ENCODE results near the gene CUX1.
A peak's percentile ranks its signal among the peaks of the same experiment; 100 is the strongest.

Gene CUX1

DNA sequence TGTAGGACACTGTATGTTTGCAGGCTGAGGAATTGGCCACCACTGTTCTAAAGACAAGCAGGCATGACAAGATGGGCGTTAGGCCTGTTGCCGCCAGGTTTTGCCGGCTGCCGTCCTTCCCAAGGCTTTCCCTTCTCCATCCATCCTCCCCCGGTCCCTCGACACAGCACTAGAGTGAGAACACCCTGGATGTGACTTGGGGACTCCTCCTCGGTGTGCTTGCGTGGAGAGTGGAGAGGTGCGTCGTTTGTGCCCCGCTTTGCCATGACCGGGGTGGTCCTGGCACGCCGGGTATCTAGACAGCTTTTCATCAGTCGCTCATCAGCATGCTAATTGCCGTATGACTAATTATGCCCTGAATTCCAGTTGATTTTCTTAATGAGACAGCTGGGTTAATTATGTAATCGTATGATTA is 262.6 kb downstream of the CUX1 start:
- ATAC-seq (ENCODE audit: low read depth) (no peak), DNase-seq (ENCODE audit: low spot score) (no peak)
- no peaks in the 10 kb centered on the region for H3K4me1 ChIP-seq (ENCODE audit: insufficient read depth, poor library complexity, severe bottlenecking)
- TF ChIP-seq, protein P1, sequence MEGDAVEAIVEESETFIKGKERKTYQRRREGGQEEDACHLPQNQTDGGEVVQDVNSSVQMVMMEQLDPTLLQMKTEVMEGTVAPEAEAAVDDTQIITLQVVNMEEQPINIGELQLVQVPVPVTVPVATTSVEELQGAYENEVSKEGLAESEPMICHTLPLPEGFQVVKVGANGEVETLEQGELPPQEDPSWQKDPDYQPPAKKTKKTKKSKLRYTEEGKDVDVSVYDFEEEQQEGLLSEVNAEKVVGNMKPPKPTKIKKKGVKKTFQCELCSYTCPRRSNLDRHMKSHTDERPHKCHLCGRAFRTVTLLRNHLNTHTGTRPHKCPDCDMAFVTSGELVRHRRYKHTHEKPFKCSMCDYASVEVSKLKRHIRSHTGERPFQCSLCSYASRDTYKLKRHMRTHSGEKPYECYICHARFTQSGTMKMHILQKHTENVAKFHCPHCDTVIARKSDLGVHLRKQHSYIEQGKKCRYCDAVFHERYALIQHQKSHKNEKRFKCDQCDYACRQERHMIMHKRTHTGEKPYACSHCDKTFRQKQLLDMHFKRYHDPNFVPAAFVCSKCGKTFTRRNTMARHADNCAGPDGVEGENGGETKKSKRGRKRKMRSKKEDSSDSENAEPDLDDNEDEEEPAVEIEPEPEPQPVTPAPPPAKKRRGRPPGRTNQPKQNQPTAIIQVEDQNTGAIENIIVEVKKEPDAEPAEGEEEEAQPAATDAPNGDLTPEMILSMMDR (IDR thresholded peaks at IDR 0.05; ENCODE audit: poor library complexity, severe bottlenecking): no peak
- no peaks in the 10 kb centered on the region for H3K27me3 ChIP-seq (ENCODE audit: insufficient read depth, poor library complexity, severe bottlenecking)
- H3K36me3 ChIP-seq (ENCODE audit: low read depth): 0 out of 2 replicates have a peak, but pooled peaks cover 6% of the 10 kb centered on the region
- H3K27ac ChIP-seq (ENCODE audit: poor library complexity, severe bottlenecking): no peak overlapping the region
- peaks cover 5% of the 10 kb centered on the region for H3K9me3 ChIP-seq (ENCODE audit: severe bottlenecking)
- no peak overlapping the region for H3K4me3 ChIP-seq (ENCODE audit: severe bottlenecking)

DNA sequence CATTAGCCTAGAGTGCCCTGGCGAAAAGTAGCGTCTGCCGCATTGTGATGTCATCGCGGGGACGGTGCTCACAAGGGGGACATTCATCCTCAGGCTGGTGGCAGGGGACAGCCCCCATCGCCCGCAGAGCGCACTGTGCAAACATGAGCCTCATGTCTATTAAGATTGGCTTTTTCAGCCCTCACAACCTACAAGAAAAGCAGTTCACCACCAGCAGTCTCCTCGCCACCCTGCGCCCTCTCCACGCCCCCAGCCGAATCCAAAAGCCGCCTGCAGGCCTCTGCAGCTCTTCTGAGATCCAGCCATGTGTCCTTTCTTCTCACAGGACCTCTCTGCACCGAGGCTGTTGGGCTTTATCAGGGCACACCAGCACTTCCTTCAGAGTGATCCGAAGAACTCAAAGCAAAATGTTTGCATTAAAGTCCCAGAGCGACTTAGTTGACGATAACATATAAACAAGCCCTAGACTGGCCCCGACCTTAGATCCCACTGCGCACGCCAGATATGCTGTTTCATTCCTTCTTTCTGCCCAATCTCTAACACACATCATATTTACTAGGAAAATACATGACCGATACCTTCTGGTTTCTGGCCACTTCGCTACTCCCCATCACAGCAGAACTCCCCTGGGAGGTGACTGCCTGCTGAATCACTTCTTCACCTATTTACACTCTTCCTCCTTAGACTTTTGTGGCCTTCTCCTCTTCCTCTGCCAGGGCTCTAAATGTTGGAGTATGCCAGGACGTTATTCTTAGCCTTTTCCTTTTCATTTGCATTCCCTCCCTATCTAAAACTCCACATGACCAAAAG is 263.2 kb downstream of the CUX1 start:
- H3K27ac ChIP-seq (ENCODE audit: poor library complexity, severe bottlenecking): no peak overlapping the region
- DNase-seq (ENCODE audit: low spot score) (no peak), ATAC-seq (ENCODE audit: low read depth) (no peak)
- TF ChIP-seq, protein P1 (IDR thresholded peaks at IDR 0.05; ENCODE audit: poor library complexity, severe bottlenecking): no peak
- peaks cover 5% of the 10 kb centered on the region for H3K9me3 ChIP-seq (ENCODE audit: severe bottlenecking)
- no peaks in the 10 kb centered on the region for H3K4me1 ChIP-seq (ENCODE audit: insufficient read depth, poor library complexity, severe bottlenecking)
- H3K36me3 ChIP-seq (ENCODE audit: low read depth): 0 out of 2 replicates have a peak, but pooled peaks cover 6% of the 10 kb centered on the region
- no peak overlapping the region for H3K4me3 ChIP-seq (ENCODE audit: severe bottlenecking)
- no peaks in the 10 kb centered on the region for H3K27me3 ChIP-seq (ENCODE audit: insufficient read depth, poor library complexity, severe bottlenecking)

DNA sequence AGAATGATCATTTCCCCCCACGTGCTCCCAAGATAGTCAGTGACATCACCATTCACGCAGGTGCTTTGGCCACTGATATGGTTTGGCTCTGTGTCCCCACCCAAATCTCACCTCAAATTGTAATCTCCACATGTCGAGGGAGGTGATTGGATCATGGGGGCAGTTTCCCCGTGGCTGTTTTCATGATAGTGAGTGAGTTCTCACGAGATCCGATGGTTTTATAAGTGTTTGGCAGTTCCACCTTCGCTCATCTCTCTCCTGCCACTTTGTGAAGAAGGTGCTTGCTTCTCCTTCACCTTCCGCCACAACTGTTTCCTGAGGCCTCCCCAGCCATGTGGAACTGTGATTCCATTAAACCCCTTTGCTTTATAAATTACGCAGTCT is 263.8 kb downstream of the CUX1 start:
- H3K27ac ChIP-seq (ENCODE audit: poor library complexity, severe bottlenecking): no peak overlapping the region
- H3K36me3 ChIP-seq (ENCODE audit: low read depth): 0 out of 2 replicates have a peak, but pooled peaks cover 6% of the 10 kb centered on the region
- TF ChIP-seq, protein P1 (IDR thresholded peaks at IDR 0.05; ENCODE audit: poor library complexity, severe bottlenecking): no peak
- no peak for ATAC-seq (ENCODE audit: low read depth)
- no peaks in the 10 kb centered on the region for H3K27me3 ChIP-seq (ENCODE audit: insufficient read depth, poor library complexity, severe bottlenecking)
- no peak overlapping the region for H3K4me3 ChIP-seq (ENCODE audit: severe bottlenecking)
- H3K9me3 ChIP-seq (ENCODE audit: severe bottlenecking): peaks cover 5% of the 10 kb centered on the region
- no peaks in the 10 kb centered on the region for H3K4me1 ChIP-seq (ENCODE audit: insufficient read depth, poor library complexity, severe bottlenecking)
- DNase-seq (ENCODE audit: low spot score): no peak

DNA sequence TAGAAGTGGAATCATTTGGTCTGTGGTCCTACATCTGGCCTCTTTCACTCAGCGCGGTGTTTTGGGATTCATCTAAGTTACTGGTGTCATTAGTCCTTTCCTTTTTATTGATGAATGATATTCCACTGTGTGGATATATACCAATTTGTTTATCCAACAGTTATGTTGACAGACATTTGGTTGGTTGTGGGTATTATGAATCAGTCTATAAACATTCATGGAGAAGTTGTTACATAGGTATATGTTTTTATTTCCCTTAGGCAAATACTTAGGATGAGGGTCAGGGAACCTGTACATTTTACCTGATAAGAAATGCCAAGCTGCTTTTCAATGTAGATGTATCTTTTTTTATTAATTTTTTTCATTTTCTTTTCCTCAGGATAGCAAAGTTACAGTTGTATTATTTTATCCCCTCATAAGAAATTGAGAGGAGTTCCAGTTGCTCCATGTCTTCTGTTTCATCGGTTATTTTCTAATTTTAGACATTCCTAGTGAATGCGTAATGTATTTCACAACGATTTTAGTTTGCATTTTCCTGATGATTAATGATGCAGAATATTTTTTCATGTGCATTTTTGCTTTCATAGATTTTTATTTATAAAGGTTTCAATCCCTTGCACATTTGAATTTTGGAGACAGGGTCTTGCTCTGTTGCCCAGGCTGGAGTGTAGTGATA is 265.4 kb downstream of the CUX1 start:
- TF ChIP-seq, protein P1 (IDR thresholded peaks at IDR 0.05; ENCODE audit: poor library complexity, severe bottlenecking): no peak
- Histone ChIP-seq H3K9me3 (ENCODE audit: severe bottlenecking) (peaks cover 8% of the 10 kb centered on the region), H3K36me3 (ENCODE audit: low read depth) (0 out of 2 replicates have a peak, but pooled peaks cover 6% of the 10 kb centered on the region), H3K27me3 (ENCODE audit: insufficient read depth, poor library complexity, severe bottlenecking) (no peaks in the 10 kb centered on the region), H3K4me3 (ENCODE audit: severe bottlenecking) (no peak overlapping the region), H3K27ac (ENCODE audit: poor library complexity, severe bottlenecking) (peak overlapping the region; percentile 44), H3K4me1 (ENCODE audit: insufficient read depth, poor library complexity, severe bottlenecking) (no peaks in the 10 kb centered on the region)
- DNase-seq (ENCODE audit: low spot score) (no peak), ATAC-seq (ENCODE audit: low read depth) (peak; percentile 61)

Data from RWPE2 (cell line).